SK-N-SH (cell line): ENCODE results near the gene LRCOL1. TPM values are rescaled to one million over a fixed set of nuclear protein-coding genes. Genes with fewer than 3 reads are reported as not detected.

Experiments used
- CTCF ChIA-PET: fragments of 300-600, 350-600 bp; formaldehyde crosslinking; extraction: SDS; loops from one replicate; lab custom pipeline; 2021; lab: Yijun Ruan, JAX
- POLR2A ChIA-PET: fragments of 350-600 bp; sonication (Branson Sonifier 250); formaldehyde crosslinking; extraction: SDS; loops from one replicate; lab custom pipeline; 2020; ENCODE audit warnings: antibody characterized with exemption, inconsistent platforms; lab: Yijun Ruan, JAX
- DNase-seq: peaks from one replicate; pipeline ENCODE4 v3.0.0; 2012
- H2AFZ ChIP-seq: fragments of 200-600 bp; sonication (generic); 2 replicates; pipeline ENCODE4 v1.8.1; 2016; ENCODE audit warnings: antibody characterized with exemption, mild to moderate bottlenecking, low read depth
- H3F3A ChIP-seq: fragments of 200-600 bp; sonication (generic); replicated peaks from 2 replicates; pipeline ENCODE3; 2016; ENCODE audit warnings: antibody characterized with exemption, mild to moderate bottlenecking; ENCODE audit not compliant: insufficient read depth
- H3K27ac ChIP-seq, 2 experiments: fragments of 200-500 bp in 1 of 2; fragments of 200-600 bp in 1 of 2; sonication (Bioruptor generic) in 1 of 2; sonication (generic), shearing (Covaris generic) in 1 of 2; 2 replicates each; pipeline versions ENCODE4 v1.5.1 to v1.6.1; 2014 to 2016; ENCODE audit warnings: low read depth in 2 of 2, inconsistent platforms in 1 of 2, low read length in 1 of 2, mild to moderate bottlenecking in 1 of 2, mixed read lengths in 1 of 2
- H3K27me3 ChIP-seq: fragments of 200-600 bp; sonication (generic), shearing (Covaris generic); 2 replicates; pipeline ENCODE4 v1.6.1; 2016; ENCODE audit warnings: mixed run types; ENCODE audit not compliant: insufficient read depth
- H3K36me3 ChIP-seq, 2 experiments: fragments of 200-500 bp in 1 of 2; fragments of 200-600 bp in 1 of 2; sonication (Bioruptor generic) in 1 of 2; sonication (generic) in 1 of 2; replicated peaks in 1 of 2; 2 replicates each; pipeline versions ENCODE3 to v1.5.1; 2014 to 2016; ENCODE audit warnings: low read length in 1 of 2, mild to moderate bottlenecking in 1 of 2; ENCODE audit not compliant: insufficient read depth in 2 of 2, control insufficient read depth in 1 of 2
- H3K4me1 ChIP-seq, 2 experiments: fragments of 200-500 bp in 1 of 2; fragments of 200-600 bp in 1 of 2; sonication (Bioruptor generic) in 1 of 2; sonication (generic), shearing (Covaris generic) in 1 of 2; 2 replicates each; pipeline versions ENCODE4 v1.5.1 to v1.6.1; 2014 to 2016; ENCODE audit warnings: low read depth in 1 of 2, low read length in 1 of 2, mixed run types in 1 of 2; ENCODE audit not compliant: insufficient read depth in 2 of 2, control insufficient read depth in 1 of 2
- H3K4me2 ChIP-seq: fragments of 200-600 bp; sonication (generic), shearing (Covaris generic); 2 replicates; pipeline ENCODE4 v1.6.1; 2017; ENCODE audit warnings: mixed run types
- H3K4me3 ChIP-seq, 2 experiments: fragments of 200-500 bp in 1 of 2; fragments of 200-600 bp in 1 of 2; sonication (Bioruptor generic) in 1 of 2; sonication (generic), shearing (Covaris generic) in 1 of 2; 2 replicates each; pipeline versions ENCODE4 v1.5.1 to v1.8.1; 2014 to 2016; ENCODE audit warnings: low read depth in 2 of 2, inconsistent platforms in 1 of 2, low read length in 1 of 2, mild to moderate bottlenecking in 1 of 2, mixed read lengths in 1 of 2, moderate library complexity in 1 of 2
- H3K79me2 ChIP-seq: fragments of 200-600 bp; sonication (generic); 2 replicates; pipeline ENCODE4 v1.8.1; 2017; ENCODE audit warnings: mild to moderate bottlenecking; ENCODE audit not compliant: insufficient read depth
- H3K9ac ChIP-seq: fragments of 200-600 bp; sonication (generic); 2 replicates; pipeline ENCODE4 v1.6.1; 2017; ENCODE audit warnings: mixed run types
- H3K9me2 ChIP-seq: fragments of 200-600 bp; sonication (generic); 2 replicates; pipeline ENCODE4 v1.6.1; 2017; ENCODE audit warnings: mixed run types
- H3K9me3 ChIP-seq: fragments of 200-600 bp; sonication (generic); 2 replicates; pipeline ENCODE4 v1.6.1; 2017; ENCODE audit warnings: mixed run types, mild to moderate bottlenecking, moderate library complexity
- H4K20me1 ChIP-seq: fragments of 200-600 bp; sonication (generic); 2 replicates; pipeline ENCODE4 v1.6.1; 2017; ENCODE audit warnings: mild to moderate bottlenecking, mixed run types; ENCODE audit not compliant: insufficient read depth
- CHD2 ChIP-seq: fragments of 150-350 bp; IDR thresholded peaks from 2 replicates; pipeline ENCODE4 v1.6.1; 2018; ENCODE audit warnings: low read length; ENCODE audit not compliant: partially characterized antibody
- EP300 ChIP-seq, 2 experiments: IDR thresholded peaks; 2 replicates each; pipeline versions ENCODE4 v1.4.0 to v1.6.1; 2012; ENCODE audit warnings: borderline replicate concordance in 1 of 2, low read depth in 1 of 2, low read length in 1 of 2
- FOXJ3 ChIP-seq: sonication (generic); formaldehyde crosslinking; IDR thresholded peaks from 2 replicates; pipeline ENCODE4 v1.5.1; 2020; ENCODE audit warnings: mild to moderate bottlenecking, missing genetic modification reagents
- FOXM1 ChIP-seq: IDR thresholded peaks from 2 replicates; pipeline ENCODE4 v1.4.0; 2012; ENCODE audit warnings: low read depth, mild to moderate bottlenecking
- GABPA ChIP-seq: IDR thresholded peaks from 2 replicates; pipeline ENCODE4 v1.4.0; 2012; ENCODE audit warnings: low read depth, mild to moderate bottlenecking
- IRF3 ChIP-seq: fragments of 150-350 bp; IDR thresholded peaks from 2 replicates; pipeline ENCODE4 v1.6.1; 2016; ENCODE audit warnings: mild to moderate bottlenecking, low read depth, low read length
- MEF2A ChIP-seq: IDR thresholded peaks from 2 replicates; pipeline ENCODE4 v1.4.0; 2012; ENCODE audit warnings: low read depth, borderline replicate concordance
- MXI1 ChIP-seq: IDR thresholded peaks from 2 replicates; pipeline ENCODE4 v1.6.1; 2012; ENCODE audit warnings: mild to moderate bottlenecking, low read depth, low read length, improper control_type of control experiment
- PBX3 ChIP-seq: IDR thresholded peaks from 2 replicates; pipeline ENCODE4; 2012
- RAD21 ChIP-seq: IDR thresholded peaks from 2 replicates; pipeline ENCODE4 v1.6.1; 2012; ENCODE audit warnings: mild to moderate bottlenecking, low read length
- REST ChIP-seq: IDR thresholded peaks from 2 replicates; pipeline ENCODE4 v1.6.1; 2012; ENCODE audit warnings: mild to moderate bottlenecking, low read depth, low read length, moderate library complexity
- RFX5 ChIP-seq: IDR thresholded peaks from 2 replicates; pipeline ENCODE4 v1.6.1; 2012; ENCODE audit warnings: mild to moderate bottlenecking, improper control_type of control experiment, low read length
- SIN3A ChIP-seq: IDR thresholded peaks from 2 replicates; pipeline ENCODE4 v1.6.1; 2012; ENCODE audit warnings: low read depth, mild to moderate bottlenecking, low read length, moderate library complexity, borderline replicate concordance
- USF1 ChIP-seq: IDR thresholded peaks from 2 replicates; pipeline ENCODE4 v1.4.0; 2012; ENCODE audit warnings: low read depth, borderline replicate concordance
- ZBTB33 ChIP-seq: IDR thresholded peaks from 2 replicates; pipeline ENCODE4 v1.4.0; 2012; ENCODE audit warnings: low read depth, borderline replicate concordance
- WGBS: methylation state at CpG from one replicate; pipeline ENCODE4 v1.1.6; 2017; ENCODE audit warnings: low lambda C conversion rate; 5-methylcytosine and 5-hydroxymethylcytosine counted together
- polyA plus RNA-seq, 3 experiments: library from polyadenylated mRNA; depleted of rRNA; stranded (reverse); fragments of >200 nt; gene quantifications; 2 replicates each; pipeline ENCODE4 v1.2.3, GENCODE V29; 2012

The LRCOL1 gene
- polyA plus RNA-seq, 1 of the 3 experiments (the other 2 are of a cell fraction): 1.1 TPM

- CTCF ChIA-PET: interaction anchor here (1.2 to 4.5 kb wide), 2 partner anchors 24 to 216 kb away, joined by 3 to 18 read pairs; no protein-coding TSS in a partner anchor
- no peaks in the 10 kb centered on the region for H4K20me1 ChIP-seq
- no peaks in the 10 kb centered on the region for H3K9me3 ChIP-seq
- 91% methylated on average over 6 of the region's 6 CpGs for WGBS
- no peak overlapping the region for H2AFZ ChIP-seq
- no peak for TF ChIP-seq EP300 (IDR thresholded peaks at IDR 0.05; ENCODE audit: borderline replicate concordance in 1 of 2, low read depth in 1 of 2, low read length in 1 of 2)
- no peak for TF ChIP-seq USF1
- no peak for TF ChIP-seq ZBTB33
- TF ChIP-seq CHD2: no peak
- TF ChIP-seq RAD21: no peak
- no peak for TF ChIP-seq IRF3
- no peak for TF ChIP-seq MEF2A
- TF ChIP-seq FOXJ3 (CRISPR knock-in tag): no peak
- no peak for TF ChIP-seq MXI1
- no peak for TF ChIP-seq REST
- TF ChIP-seq FOXM1: no peak
- no peak for TF ChIP-seq GABPA
- no peak for TF ChIP-seq PBX3
- no peak for TF ChIP-seq RFX5
- TF ChIP-seq SIN3A: no peak
- H3F3A ChIP-seq: no peaks in the 10 kb centered on the region
- H3K4me2 ChIP-seq: no peak overlapping the region
- peaks cover 0 to 26% of the 10 kb centered on the region in 2 experiments for H3K36me3 ChIP-seq
- H3K27ac ChIP-seq: no peak overlapping the region
- no peaks in the 10 kb centered on the region for H3K4me1 ChIP-seq
- H3K4me3 ChIP-seq: no peak overlapping the region
- no peaks in the 10 kb centered on the region for H3K27me3 ChIP-seq
- H3K9ac ChIP-seq: no peak overlapping the region
- no peaks in the 10 kb centered on the region for H3K79me2 ChIP-seq
- POLR2A ChIA-PET: no interaction called here
- no peaks in the 10 kb centered on the region for H3K9me2 ChIP-seq
- DNase-seq: no peak
These were observed 20.3 kb upstream of the LRCOL1 start for GRCh38 chr12:132630672-132631071.
